Activated CD8-positive, alpha-beta T cell treated with anti-CD3 and anti-CD28 coated beads for 36 hours (primary cell): Measurements from ENCODE around the gene SPESP1. TPM values are rescaled to one million over a fixed set of nuclear protein-coding genes. Genes with fewer than 3 reads are reported as not detected.

Source experiments
- ATAC-seq: fragments of 200-7000 bp; cut with Tn5 transposase; one replicate; pipeline ENCODE4 v1.10.0; 2021; ENCODE audit warnings: mild to moderate bottlenecking, moderate library complexity
- CTCF ChIA-PET: fragments of 350-600 bp; sonication (Branson Sonifier 250); formaldehyde crosslinking; loops from one replicate; lab custom pipeline; 2021; ENCODE audit warnings: antibody characterized with exemption; lab: Charles Lee
- POLR2A ChIA-PET: fragments of 350-600 bp; sonication (Branson Sonifier 250); formaldehyde crosslinking; loops from one replicate; lab custom pipeline; 2021; ENCODE audit warnings: antibody characterized with exemption; lab: Charles Lee
- DNase-seq: peaks from one replicate; pipeline ENCODE4 v3.0.0-alpha.2; 2020
- H3K27ac Mint-ChIP-seq: one replicate; pipeline ENCODE4 v1.8.0; 2021; ENCODE audit warnings: mild to moderate bottlenecking, mixed read lengths
- H3K27me3 Mint-ChIP-seq: one replicate; pipeline ENCODE4 v1.8.0; 2021; ENCODE audit warnings: mixed read lengths
- H3K36me3 Mint-ChIP-seq: one replicate; pipeline ENCODE4 v1.8.0; 2021; ENCODE audit warnings: low read depth, mixed read lengths
- H3K4me1 Mint-ChIP-seq: one replicate; pipeline ENCODE4 v1.8.0; 2021; ENCODE audit warnings: low read depth, mixed read lengths
- H3K4me3 Mint-ChIP-seq: one replicate; pipeline ENCODE4 v1.8.0; 2021; ENCODE audit warnings: mild to moderate bottlenecking, moderate library complexity, mixed read lengths
- H3K9me3 Mint-ChIP-seq: one replicate; pipeline ENCODE4 v1.8.0; 2021; ENCODE audit warnings: mixed read lengths
- CTCF ChIP-seq: fragments of 200-600 bp; IDR thresholded peaks from one replicate; pipeline ENCODE4 v1.8.0; 2022; ENCODE audit warnings: antibody characterized with exemption, mild to moderate bottlenecking
- intact Hi-C: fragments of 100-400 bp; cut with micrococcal nuclease; formaldehyde crosslinking; loops from one replicate; pipeline ENCODE4 v1.10.0; 2022
- total RNA-seq, 2 experiments: library from RNA; stranded (reverse); gene quantifications; one replicate each; pipeline ENCODE4 v1.2.3, GENCODE V29; 2021

Gene SPESP1
- total RNA-seq, 2 experiments from 2014 or later = 0.18 to 0.36 TPM

DNA sequence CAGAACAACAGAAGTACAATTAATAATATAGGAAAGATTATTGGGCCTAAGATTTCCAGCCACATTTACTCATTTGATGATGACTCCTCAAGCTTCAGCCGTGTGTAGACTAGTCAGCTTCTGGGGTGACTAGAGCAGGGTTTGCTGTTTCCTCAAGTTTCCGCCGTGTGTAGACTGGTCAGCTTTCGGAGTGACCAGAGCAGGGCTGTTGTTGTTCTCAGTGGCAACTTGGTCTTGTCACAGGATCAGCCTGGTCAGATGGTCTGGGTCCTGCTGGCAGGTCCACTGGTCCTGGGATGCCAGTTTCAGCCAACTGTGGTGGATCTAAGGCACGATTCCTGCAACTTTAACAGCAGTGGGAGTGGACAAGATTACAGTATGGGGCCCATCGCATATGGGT is 62.4 kb downstream of the SPESP1 start:
- Mint-ChIP-seq H3K9me3 (no peaks in the 10 kb centered on the region), H3K27ac (no peak overlapping the region), H3K4me1 (no peaks in the 10 kb centered on the region), H3K27me3 (no peaks in the 10 kb centered on the region), H3K4me3 (no peak overlapping the region), H3K36me3 (no peaks in the 10 kb centered on the region)
- POLR2A ChIA-PET = no interaction called here
- ATAC-seq (no peak), DNase-seq (no peak)
- no peak for TF ChIP-seq CTCF
- CTCF ChIA-PET = no interaction called here
- intact Hi-C loops = no loop called here

DNA sequence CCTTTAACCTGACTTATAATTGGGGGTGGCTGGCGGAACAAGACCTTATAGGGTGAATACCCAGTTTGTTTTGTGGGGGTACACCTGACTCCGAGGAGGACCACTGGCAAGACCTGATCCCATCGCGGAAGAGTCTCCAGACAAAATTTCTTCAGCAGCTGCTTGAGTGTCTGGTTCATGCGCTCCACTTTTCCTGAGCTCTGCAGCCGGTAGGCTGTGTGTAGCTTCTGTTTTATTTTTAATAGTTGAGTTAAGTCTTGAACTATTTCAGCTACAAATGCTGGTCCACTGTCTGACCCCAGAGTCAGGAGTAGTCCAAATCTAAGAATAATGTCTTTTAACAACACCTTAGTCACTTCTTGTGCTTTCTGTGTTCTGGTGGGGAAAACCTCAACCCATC is 63.0 kb downstream of the SPESP1 start:
- no peak for ATAC-seq
- no peak overlapping the region for H3K4me3 Mint-ChIP-seq
- ChIA-PET POLR2A (no interaction called here), CTCF (no interaction called here)
- intact Hi-C loops = no loop called here
- no peak overlapping the region for H3K27ac Mint-ChIP-seq
- no peak for TF ChIP-seq CTCF
- H3K9me3 Mint-ChIP-seq = no peaks in the 10 kb centered on the region
- H3K36me3 Mint-ChIP-seq = no peaks in the 10 kb centered on the region
- no peaks in the 10 kb centered on the region for H3K4me1 Mint-ChIP-seq
- no peaks in the 10 kb centered on the region for H3K27me3 Mint-ChIP-seq
- no peak for DNase-seq

GRCh38 chr15:68994149-68994548 is 63.8 kb downstream of the SPESP1 start:
- POLR2A ChIA-PET = no interaction called here

GRCh38 chr15:68994981-68995761 is 64.8 kb downstream of the SPESP1 start:
- ATAC-seq (no peak), DNase-seq (no peak)
- no peak overlapping the region for H3K27ac Mint-ChIP-seq
- H3K4me3 Mint-ChIP-seq = no peak overlapping the region
- no peaks in the 10 kb centered on the region for H3K36me3 Mint-ChIP-seq
- ChIA-PET CTCF (no interaction called here), POLR2A (no interaction called here)
- intact Hi-C loops = no loop called here
- no peak for TF ChIP-seq CTCF
- H3K27me3 Mint-ChIP-seq = no peaks in the 10 kb centered on the region
- no peaks in the 10 kb centered on the region for H3K4me1 Mint-ChIP-seq
- no peaks in the 10 kb centered on the region for H3K9me3 Mint-ChIP-seq

More at GRCh38 chr15:68994149-68994548, 63.8 kb downstream of the SPESP1 start:
- Mint-ChIP-seq H3K36me3 (no peaks in the 10 kb centered on the region), H3K9me3 (no peaks in the 10 kb centered on the region), H3K4me1 (no peaks in the 10 kb centered on the region), H3K4me3 (no peak overlapping the region), H3K27ac (no peak overlapping the region), H3K27me3 (no peaks in the 10 kb centered on the region)
- intact Hi-C loops = no loop called here
- ATAC-seq (no peak), DNase-seq (no peak)
- TF ChIP-seq CTCF = no peak
- CTCF ChIA-PET = no interaction called here

Other genes with a start within 250 kb of the SPESP1 start
- 100 to 1,000 TPM; 239 to 246 TPM for gene ANP32A, start 109.6 kb upstream of the SPESP1 start, total RNA-seq
- gene NOX5, start 84.2 kb downstream of the SPESP1 start, total RNA-seq = not detected
- 1 to 10 TPM; 2.8 to 4.3 TPM for gene GLCE, start 230.1 kb downstream of the SPESP1 start, total RNA-seq